Lung (tissue), 12 donors: Measurements from ENCODE around the gene CAV2. TPM values are rescaled to one million over a fixed set of nuclear protein-coding genes. Genes with fewer than 3 reads are reported as not detected.

ENCODE experiments used
- ATAC-seq: fragments of 200-7000 bp; cut with Tn5 transposase; one replicate; pipeline ENCODE4 v1.9.1; 2020; ENCODE audit warnings: moderate number of reproducible peaks; ENCODE audit not compliant: insufficient read depth, low FRiP score
- DNase-seq, 3 donors: peaks; one replicate each; pipeline ENCODE4 v3.0.0-alpha.2; 2013 to 2017
- H3K27ac ChIP-seq, 2 donors: one replicate each; pipeline ENCODE4 v1.5.1; 2013; ENCODE audit warnings: mild to moderate bottlenecking in 2 of 2, moderate library complexity in 2 of 2, control low read depth in 1 of 2, inconsistent platforms in 1 of 2, low read depth in 1 of 2, low read length in 1 of 2
- H3K27me3 ChIP-seq, 3 donors: one replicate each; pipeline ENCODE4 v1.5.1; 2013; ENCODE audit warnings: low read length in 2 of 3; ENCODE audit not compliant: control insufficient read depth in 3 of 3, insufficient read depth in 3 of 3
- H3K36me3 ChIP-seq, 4 donors: one replicate each; pipeline ENCODE4 v1.5.1; 2013; ENCODE audit warnings: low read length in 4 of 4, mild to moderate bottlenecking in 1 of 4, moderate library complexity in 1 of 4; ENCODE audit not compliant: control insufficient read depth in 4 of 4, insufficient read depth in 4 of 4
- H3K4me1 ChIP-seq, 5 donors: one replicate each; pipeline ENCODE4 v1.5.1; 2013; ENCODE audit warnings: low read length in 5 of 5, mild to moderate bottlenecking in 2 of 5, moderate library complexity in 1 of 5; ENCODE audit not compliant: control insufficient read depth in 5 of 5, insufficient read depth in 5 of 5
- H3K4me3 ChIP-seq: one replicate; pipeline ENCODE4 v1.5.1; 2013; ENCODE audit warnings: mild to moderate bottlenecking, control low read depth, moderate library complexity
- H3K9ac ChIP-seq, 2 donors: one replicate each; pipeline ENCODE4 v1.5.1; 2013; ENCODE audit warnings: low read length in 2 of 2, control low read depth in 1 of 2; ENCODE audit not compliant: insufficient read depth in 1 of 2
- H3K9me3 ChIP-seq, 4 donors: one replicate each; pipeline ENCODE4 v1.5.1; 2013; ENCODE audit warnings: low read length in 3 of 4, mild to moderate bottlenecking in 1 of 4, moderate library complexity in 1 of 4; ENCODE audit not compliant: control insufficient read depth in 4 of 4, insufficient read depth in 3 of 4
- CTCF ChIP-seq: IDR thresholded peaks from 2 replicates; pipeline ENCODE4 v1.5.1; 2012; ENCODE audit warnings: mild to moderate bottlenecking; ENCODE audit errors: control extremely low read depth, extremely low read depth
- WGBS, 2 donors: extraction: QIAGEN DNeasy Blood & Tissue Kit; methylation state at CpG; one replicate each; pipeline ENCODE4 v1.1.7; 2013; 5-methylcytosine and 5-hydroxymethylcytosine counted together
- polyA plus RNA-seq, 2 donors: library from polyadenylated mRNA; stranded (reverse); fragments of 200-250 nt; gene quantifications; one replicate each; pipeline ENCODE4 v1.2.1, GENCODE V29; 2013
- total RNA-seq, 2 donors: library from RNA; depleted of rRNA in 1 of 2; stranded (reverse); fragments of >200 nt in 1 of 2; gene quantifications; one replicate each; pipeline ENCODE4 v1.2.1, GENCODE V29; 2014 to 2021
- donor health status: control.
- donor health status: control.
- donor health status: Bipolar disorder and iron deficiency.
- donor health status: healthy.
- donor health status: DM: yes; HTN: yes; CAD: no.

The CAV2 gene
- total and polyA plus RNA-seq, 4 donors, result 57.9 to 214 (median 106) TPM

DNA sequence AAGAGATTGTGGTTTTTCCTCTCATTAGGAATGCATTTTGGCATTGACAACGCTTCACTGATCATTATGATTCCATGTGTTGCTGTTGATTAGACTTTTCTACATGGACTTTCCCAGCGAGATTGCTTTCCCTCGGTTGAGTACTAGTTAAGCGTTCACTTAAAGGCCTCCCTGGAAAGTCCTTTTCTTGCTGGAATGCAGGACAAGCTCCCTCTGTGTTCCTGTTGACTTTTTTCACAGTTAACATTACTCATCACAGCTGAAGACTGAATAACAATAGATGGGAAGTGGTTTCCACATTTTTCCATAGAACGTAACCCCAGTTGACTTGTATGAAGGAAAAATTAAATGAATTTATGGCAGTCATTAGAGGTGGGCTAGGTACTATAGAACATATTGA lies 22.7 kb downstream of the CAV2 start:
- Histone ChIP-seq H3K27me3 (no peaks in the 10 kb centered on the region), H3K9ac (no peak overlapping the region), H3K9me3 (no peaks in the 10 kb centered on the region), H3K27ac (no peak overlapping the region), H3K36me3 (no peaks in the 10 kb centered on the region), H3K4me3 (no peak overlapping the region), H3K4me1 (peaks cover 0 to 27% (median 7%) of the 10 kb centered on the region in 5 donors)
- TF ChIP-seq CTCF, result no peak
- DNase-seq (no peak), ATAC-seq (no peak)
- WGBS, 2 donors, result 50 to 77% methylated on average over 5 of the region's 5 CpGs

GRCh38 chr7:116524221-116524608 lies 24.7 kb downstream of the CAV2 start:
- Histone ChIP-seq H3K27me3 (no peaks in the 10 kb centered on the region), H3K9ac (peak overlapping the region in 1 of 2 donors; percentile 57), H3K36me3 (peaks cover 0 to 10% (median 0%) of the 10 kb centered on the region in 4 donors), H3K9me3 (no peaks in the 10 kb centered on the region), H3K4me3 (no peak overlapping the region), H3K27ac (peak overlapping the region; percentile 92 to 99), H3K4me1 (peaks cover 6 to 43% (median 8%) of the 10 kb centered on the region in 5 donors)
- DNase-seq, result no peak
- ATAC-seq, result no peak
- WGBS, 2 donors, result 12 to 20% methylated on average over 10 of the region's 10 CpGs
- no peak for TF ChIP-seq CTCF

DNA sequence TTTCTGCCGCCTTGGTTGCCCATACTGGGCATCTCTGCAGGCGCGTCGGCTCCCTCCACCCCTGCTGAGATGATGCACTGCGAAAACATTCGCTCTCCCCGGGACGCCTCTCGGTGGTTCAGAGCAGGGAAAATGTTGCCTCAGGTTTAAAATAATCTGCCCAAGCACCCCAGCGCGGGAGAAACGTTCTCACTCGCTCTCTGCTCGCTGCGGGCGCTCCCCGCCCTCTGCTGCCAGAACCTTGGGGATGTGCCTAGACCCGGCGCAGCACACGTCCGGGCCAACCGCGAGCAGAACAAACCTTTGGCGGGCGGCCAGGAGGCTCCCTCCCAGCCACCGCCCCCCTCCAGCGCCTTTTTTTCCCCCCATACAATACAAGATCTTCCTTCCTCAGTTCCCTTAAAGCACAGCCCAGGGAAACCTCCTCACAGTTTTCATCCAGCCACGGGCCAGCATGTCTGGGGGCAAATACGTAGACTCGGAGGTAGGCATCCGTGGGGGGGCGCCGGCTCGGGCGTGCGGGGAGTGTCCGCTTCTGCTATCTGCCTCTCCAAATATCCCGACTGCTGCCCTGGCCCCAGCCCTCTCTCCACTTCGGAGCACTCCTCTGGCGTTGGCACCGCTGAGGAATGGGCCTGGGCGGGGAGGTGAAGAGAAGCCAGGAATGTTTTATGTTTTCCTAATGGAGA lies 25.2 kb downstream of the CAV2 start, which contains the start of gene CAV1:
TSS of gene CAV1 (plus strand) at position 428 of the 689 bp plus-strand sequence. CDS start at position 455, 27 bp downstream.
- Histone ChIP-seq H3K4me1 (peaks cover 6 to 48% (median 10%) of the 10 kb centered on the region in 5 donors), H3K9ac (peak within 1 kb of the TSS; percentile 78 to 90), H3K27me3 (no peaks in the 10 kb centered on the region), H3K27ac (peak within 1 kb of the TSS; percentile 92 to 99), H3K36me3 (peaks cover 0 to 15% (median 0%) of the 10 kb centered on the region in 4 donors), H3K4me3 (peak within 1 kb of the TSS; percentile 68), H3K9me3 (no peaks in the 10 kb centered on the region)
- peak; percentile 37 for ATAC-seq
- DNase-seq, result peak; percentile 82 to 92 (median 84)
- TF ChIP-seq CTCF, result no peak
- 0 to 1% methylated on average over 41 to 42 of the region's 42 CpGs for WGBS, 2 donors
